Embryonic facial prominence (tissue), 1 donor: ENCODE measurements around the gene DDI2.
"Not testable (repeated sequence)": the region's sequence is repeated elsewhere in the genome, so short reads cannot be mapped to it uniquely, and the experiment has no call there.

Experiments
- DNase-seq: peaks from one replicate; pipeline ENCODE4 v3.0.0-alpha.2; 2016; ENCODE audit errors: extremely low spot score

Gene DDI2

DNA sequence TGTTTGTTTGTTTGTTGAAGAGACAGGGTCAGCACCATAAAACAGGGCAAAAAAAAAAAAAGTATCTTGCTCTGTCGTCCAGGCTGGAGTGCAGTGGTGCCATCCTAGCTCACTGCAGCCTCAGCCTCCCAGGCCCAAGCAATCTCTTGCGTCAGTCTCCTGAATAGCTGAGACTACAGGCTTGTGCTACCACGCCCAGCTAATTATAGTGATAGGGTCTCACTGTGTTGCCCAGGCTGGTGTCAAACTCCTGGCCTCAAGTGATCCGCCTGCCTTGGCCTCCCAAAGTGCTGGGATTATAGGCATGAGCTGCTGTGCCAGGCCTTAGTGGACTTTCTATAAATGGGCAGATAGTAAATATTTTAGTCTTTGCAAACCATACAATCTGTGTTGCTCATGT, 19.2 kb downstream of the DDI2 start:
- no peak for DNase-seq

DNA sequence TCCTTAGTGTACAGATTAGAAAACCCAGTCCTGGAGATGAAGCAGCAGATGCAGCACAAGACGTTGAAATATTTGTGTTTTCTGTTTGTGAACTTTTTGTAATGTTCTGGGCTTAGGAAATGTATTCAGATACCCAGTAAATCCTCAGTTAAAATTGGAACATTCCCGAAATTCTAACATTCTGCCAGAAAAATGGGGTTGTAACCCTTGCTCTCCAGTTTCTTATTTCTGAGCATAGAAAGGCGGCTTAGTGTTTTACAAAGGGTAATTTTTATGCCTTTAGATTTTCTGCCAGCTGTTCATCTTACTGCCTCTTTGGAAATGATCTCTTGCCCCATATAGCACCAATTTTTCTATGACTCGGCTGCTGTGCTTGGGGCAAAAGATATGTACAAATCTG, 20.6 kb downstream of the DDI2 start:
- no peak for DNase-seq

DNA sequence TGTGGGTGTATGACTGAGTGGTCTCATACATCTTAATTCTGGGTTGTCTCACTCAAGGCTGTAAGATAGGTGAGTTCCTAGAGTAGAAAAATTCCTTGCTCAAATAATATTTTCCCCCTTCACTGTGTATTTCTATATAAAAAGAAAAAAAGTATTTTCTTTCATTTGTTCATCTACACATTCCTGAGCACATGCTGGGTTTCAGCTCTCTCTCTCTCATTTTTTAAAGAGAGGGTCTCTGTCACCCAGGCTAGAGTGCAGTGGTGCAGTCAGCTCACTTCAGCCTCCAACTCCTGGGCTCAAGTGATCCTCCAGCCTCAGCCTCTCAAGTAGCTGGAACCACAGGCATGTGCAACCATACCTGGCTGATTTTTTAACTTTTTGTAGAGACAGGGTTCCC, 22.0 kb downstream of the DDI2 start:
- no peak for DNase-seq

DNA sequence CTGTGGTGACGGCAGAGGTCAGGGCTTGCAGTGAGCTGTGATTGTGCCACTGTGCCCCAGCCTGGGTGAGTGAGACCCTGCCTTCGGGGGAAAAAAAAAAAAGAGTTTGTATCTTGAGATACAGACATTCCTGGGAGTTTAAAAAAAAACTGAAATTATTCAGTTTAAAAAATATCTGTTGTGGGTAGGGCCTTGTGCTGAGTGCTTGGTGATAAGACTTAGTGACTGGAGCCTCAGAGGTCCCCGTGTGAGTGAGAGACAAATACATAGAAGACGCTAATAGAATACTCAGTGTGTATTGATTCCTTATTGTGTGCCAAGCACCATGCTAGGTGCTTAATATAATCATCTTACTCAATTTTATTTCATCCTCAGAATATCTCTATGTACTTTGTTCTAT, 22.7 kb downstream of the DDI2 start:
- no peak for DNase-seq

DNA sequence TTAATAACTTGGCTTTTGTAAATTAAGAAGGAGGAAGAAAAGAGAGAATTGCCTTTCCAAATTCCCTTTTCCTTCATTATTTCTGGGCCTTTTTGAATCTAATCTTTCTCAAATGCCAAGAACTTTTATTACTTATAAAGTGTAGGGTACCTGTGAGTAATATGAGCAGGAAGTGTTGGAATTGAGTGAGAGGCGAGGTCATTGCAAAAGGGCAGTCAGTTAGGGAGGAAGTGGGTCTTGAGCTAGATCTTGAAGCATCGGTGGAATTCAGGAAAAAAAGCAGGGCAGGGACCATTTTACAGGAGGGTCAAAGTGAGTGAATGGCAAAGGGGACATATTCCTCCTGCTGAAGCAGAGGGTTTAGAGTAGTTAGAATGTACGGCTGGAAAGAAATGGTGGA, 23.4 kb downstream of the DDI2 start:
- no peak for DNase-seq

DNA sequence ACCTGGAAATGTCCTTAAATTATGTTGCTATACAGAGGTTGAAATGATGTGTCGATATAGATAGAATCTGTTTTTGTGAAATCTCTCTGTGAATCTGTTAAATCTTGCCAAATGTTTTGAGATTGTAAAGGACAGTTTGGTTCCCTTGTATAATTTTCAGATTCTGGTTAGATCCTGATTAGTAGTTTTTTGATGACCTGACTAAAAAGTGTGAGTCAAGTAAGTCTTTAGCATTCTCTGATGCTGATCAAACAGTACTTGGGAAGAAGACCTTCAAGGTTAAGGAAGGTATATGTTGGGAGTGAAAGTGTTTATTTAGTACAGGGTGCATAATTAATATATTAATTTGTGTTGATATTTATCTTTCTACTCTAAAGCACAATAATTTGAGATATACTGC, 32.7 kb downstream of the DDI2 start:
- DNase-seq = no peak

DNA sequence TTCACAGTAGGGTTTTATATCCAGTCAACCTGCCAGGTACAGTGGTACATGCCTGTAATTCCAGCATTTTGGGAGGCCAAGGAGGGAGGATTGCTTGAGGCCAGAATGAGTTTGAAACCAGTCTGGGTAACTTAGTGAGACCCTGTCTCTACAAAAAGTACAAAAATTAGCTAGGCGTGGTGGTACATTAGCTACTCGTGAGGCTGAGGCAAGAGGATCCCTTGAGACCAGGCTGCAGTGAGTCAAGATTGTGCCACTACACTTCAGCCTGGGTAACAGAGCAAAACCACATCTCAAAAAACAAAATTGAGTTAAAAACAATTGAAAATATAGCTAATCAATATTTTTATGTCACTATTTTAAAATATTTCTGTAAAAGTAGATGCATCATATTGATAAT, 33.2 kb downstream of the DDI2 start:
- no peak for DNase-seq

DNA sequence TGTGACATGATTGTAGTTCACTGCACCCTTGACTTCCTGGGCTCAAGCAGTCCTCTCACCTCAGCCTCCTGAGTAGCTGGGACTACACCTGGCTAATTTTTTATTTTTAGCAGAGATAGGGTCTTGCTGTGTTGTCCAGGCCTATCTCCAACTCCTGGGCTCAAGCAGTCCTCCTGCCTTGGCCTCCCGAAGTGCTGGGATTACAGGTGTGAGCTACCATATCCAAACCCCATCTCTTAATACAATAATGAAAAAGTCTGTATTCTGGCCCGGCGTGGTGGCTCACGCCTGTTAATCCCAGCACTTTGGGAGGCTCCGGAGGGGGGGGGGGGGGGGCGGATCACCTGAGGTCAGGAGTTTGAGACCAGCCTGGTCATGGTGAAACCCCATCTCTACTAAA, 34.9 kb downstream of the DDI2 start:
- DNase-seq = not testable (repeated sequence)

DNA sequence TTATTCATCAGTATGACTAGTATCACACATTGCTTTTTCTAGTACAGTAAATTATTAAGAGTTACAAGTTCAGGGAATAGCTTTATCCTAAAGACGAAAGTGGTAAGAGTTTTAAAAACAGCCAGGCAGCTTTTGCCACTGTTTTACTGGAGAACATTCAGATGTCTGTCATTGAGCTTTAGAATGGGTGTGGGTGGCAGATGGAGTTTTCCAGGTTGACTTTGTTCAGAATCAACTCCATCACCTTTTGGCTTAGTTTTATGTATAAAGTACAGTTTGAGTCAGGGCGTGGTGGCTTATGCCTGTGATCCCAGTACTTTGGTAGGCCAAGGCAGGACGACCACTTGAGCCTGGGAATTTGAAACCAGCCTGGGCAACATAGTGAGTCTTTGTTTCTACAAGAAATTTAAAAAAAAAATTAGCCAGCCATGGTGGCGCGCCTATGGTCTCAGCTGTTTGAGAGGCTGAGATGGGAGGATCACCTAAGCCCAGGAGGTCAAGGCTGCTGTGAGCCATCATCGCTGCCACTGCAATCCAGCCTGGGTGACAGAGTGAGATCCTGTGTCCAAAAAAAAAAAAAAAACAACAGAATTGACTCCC, 36.9 kb downstream of the DDI2 start:
- DNase-seq = no peak

DNA sequence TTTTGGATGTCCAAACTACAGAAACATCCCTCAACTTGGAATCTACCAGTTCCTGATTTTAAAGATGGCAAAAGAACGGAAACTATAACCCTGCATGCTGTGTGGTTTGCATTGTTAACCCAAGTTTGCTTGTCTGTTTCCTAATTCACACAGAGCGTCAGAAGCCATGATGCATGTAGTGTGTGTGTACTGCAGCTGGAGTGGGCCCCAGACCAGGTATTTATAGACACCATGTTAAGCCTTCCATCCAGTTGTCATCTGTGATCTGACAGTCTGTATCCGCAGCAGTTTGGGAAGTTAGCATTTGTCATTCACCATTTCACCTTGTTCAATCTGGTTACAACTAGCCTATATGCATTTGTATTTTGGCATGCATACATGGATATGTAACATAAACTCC, 39.2 kb downstream of the DDI2 start:
- no peak for DNase-seq

DNA sequence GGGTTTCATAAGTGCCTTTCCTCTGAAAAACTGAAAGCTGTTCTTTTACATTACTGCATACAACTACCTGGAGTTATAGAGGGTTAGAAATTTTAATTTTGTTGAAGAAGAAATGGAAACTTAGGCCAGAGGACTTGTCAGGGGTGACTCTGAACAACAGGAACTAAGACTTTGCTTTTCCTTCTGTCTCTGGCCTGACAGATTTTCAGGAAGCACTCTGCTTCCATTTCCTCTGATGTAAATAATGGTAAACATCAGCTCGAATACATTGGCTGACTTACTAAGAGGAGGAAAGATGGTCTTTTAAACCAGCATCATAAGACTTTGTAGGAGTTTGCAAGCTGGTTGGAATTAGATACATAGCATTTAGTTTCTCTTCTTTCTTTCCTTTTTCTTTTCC, 39.8 kb downstream of the DDI2 start:
- DNase-seq = no peak

DNA sequence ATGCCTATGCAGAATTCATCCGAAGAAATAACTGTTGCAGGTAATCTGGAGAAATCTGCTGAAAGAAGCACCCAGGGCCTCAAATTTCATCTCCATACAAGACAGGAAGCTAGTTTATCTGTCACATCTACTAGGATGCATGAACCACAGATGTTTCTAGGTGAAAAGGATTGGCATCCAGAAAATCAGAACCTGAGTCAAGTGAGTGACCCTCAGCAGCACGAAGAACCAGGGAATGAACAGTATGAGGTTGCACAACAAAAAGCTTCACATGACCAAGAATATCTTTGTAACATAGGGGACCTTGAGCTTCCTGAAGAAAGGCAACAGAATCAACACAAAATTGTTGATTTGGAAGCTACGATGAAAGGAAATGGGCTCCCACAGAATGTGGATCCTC, 42.9 kb downstream of the DDI2 start:
- no peak for DNase-seq

DNA sequence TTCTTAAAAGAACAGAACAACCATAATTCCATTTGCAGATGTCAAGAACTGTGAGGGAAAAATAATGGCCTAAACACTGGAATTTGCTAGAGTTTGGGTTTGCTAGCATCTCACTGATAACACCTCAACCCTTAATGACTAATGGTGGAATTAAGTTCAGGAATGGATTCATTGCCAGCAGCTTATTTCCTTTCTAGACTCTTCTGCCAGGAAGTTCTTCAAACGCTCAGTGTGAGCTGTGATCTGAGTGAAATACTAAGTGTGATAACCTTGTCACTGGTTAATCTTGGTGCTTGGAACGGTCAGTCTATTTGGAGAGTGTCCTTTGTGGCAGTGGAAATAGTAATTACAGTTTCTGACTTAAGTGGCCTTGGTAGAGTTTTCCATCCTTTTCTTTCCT, 45.2 kb downstream of the DDI2 start:
- DNase-seq = no peak

DNA sequence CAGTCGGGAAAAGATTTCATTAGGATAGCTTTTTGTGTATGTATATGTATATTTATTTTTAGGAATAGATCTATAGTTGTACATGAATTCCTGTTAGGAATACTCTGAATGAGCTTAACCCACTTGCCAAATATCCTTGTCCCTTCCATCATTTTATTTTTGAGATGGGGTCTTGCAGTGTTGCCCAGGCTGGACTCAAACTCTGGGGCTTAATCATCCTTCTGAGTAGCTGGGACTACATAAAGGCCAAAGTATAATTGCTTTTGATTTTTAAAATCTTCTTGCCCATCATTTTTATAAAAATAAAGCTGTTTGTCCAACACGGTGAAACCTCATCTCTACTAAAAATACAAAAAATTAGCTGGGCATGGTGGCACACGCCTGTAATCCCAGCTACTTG, 46.7 kb downstream of the DDI2 start:
- no peak for DNase-seq

DNA sequence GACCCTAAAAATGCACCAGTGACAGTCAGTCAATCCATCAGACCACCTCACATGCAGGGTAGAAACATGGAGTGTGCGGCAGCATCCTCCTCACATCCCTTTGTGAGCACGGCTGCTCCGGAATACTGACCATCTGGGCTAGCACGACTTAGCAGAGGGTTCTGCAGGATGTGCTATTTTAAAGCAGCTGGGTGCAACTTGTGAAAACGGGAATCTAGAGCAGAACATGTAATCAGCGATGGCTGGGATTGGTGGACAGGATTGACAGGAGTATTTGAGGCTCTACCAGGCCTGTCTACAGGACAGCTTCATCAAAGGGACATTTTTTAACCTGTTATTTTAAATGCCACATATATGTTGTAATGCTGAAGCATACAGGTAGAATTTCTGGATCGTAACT, 50.1 kb downstream of the DDI2 start:
- DNase-seq = no peak

DNA sequence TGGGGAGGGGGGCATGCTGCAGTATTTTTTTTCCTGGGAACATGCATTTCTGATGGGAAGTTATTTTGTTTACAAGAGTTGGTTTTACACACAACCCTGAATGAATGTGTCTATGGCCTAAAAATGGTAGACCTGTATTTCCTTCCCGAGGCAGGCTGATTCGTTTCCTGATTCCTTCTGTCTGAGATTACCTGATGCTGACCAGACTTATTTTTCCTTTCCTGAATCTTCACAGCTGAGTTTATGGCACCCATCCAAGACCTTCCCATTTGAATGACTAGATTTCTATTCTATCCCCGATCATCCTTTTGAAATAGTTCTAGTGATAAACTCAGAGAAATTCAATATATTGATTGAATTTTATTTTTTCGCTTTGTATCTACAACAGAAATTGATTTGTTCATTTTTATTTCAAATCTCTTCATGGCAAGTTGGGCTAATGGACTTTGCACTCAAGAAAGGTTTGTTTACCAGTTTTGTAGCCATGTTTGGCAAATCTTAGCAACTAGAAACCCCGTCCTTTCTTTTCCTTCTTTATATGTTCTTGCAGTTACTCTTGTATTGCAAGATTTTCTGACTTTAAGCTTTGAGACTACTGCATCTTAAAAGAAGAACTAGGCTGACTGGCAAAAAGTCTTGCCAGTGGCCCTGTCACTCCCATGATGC, 51.0 kb downstream of the DDI2 start:
- no peak for DNase-seq

DNA sequence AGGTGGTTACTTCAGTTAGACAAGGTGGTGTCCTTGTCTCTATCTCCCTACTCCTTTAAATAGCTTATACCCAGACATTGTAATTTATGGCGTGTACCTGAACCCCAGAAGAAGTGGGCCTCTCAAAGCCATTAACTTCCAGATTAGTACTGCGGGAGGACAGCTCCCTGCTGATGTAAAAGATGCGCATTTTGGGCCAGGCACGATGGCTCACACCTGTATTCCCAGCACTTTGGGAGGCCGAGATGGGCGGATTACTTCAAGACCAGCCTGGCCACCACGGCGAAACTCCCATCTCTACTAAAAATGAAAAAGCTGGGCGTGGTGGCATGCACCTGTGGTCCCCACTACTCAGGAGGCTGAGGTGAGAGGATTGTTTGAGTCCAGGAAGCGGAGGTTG, 51.8 kb downstream of the DDI2 start:
- DNase-seq = no peak

DNA sequence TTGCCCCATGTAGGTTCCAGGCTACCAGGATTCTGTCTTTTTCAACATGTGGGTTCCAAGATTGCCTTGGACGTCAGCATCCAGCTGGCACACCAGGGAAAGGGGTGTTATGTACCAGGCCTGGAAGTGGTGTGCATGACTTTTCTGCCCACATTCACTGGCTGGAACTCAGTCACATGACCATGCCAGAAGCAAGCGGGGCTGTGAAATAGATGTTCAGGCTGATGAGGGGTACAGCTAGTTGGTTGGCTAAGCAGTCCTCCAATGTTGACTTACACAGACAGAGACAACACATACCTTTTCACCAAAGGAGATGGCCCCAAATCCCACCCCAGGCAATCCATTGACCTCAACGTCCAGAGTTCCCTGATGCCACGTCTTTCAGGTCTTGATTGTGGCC, 52.6 kb downstream of the DDI2 start:
- no peak for DNase-seq

DNA sequence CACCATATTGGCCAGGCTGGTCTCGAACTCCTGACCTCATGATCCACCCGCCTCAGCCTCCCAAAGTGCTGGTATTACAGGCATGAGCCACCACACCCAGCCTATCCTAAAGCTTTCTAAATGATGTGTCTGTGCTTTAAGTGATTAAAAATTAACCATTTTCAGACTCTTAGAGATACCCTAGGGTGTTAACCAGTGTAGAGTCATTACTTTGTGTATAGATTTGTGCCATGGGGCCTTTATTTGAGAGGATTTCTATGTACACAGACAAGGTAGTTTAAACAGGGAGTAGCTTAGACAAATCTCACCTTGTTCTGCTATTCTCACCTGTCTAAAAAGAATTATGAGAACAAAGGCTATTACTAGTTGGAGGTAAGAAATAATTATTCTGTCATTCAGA, 54.2 kb downstream of the DDI2 start:
- DNase-seq = no peak

DNA sequence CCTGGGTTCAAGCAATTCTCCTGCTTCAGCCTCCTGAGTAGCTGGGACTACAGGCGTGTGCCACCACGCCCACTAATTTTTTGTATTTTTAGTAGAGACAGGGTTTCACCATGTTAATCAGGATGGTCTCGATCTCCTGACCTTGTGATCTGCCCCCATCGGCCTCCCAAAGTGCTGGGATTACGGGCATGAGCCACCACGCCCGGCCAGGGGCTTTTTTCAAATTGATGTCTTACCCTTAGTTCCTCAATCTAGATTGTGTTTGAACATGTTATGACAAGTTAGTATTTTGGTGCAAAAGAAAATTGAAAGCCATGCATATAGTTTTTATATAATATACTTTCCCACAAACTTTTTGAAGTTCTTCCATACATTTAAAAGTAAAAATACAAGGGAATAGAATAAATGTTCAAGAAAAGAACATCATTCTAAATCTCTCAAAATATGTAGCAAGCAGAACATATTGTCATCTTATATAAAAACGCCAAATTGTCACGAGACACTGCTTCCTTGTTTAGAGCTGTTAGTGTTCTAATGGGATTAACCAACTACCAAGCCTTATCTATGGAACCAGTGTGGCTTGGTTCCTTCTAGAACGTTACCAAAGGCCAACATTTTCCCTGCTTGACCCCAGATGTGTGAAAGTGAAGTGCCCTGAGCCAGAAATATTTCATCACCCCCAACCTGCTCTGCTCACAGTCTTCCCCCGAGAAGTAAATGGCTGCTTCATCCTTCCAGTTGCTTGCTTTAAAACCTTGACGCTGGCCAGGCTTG, 57.3 kb downstream of the DDI2 start:
- DNase-seq = no peak

DNA sequence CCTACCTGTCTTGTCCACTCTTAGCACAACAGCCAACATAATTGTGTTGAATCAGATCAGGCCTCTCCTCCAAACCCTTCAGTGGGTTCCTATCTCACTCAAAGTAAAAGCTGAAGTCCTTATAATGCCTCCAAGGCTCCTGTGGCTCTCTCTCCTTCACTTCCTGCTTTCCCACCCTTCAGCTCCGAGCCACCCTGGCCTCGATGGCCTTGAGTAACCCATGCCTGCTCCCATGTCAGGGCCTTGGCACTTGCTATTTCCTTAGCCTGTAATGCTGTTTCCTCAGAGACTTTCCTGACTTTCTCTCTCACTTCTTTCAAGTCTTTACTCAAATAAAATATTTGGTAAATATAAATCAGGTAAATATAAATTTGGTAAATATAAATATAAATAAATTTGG, 58.8 kb downstream of the DDI2 start:
- DNase-seq = no peak

DNA sequence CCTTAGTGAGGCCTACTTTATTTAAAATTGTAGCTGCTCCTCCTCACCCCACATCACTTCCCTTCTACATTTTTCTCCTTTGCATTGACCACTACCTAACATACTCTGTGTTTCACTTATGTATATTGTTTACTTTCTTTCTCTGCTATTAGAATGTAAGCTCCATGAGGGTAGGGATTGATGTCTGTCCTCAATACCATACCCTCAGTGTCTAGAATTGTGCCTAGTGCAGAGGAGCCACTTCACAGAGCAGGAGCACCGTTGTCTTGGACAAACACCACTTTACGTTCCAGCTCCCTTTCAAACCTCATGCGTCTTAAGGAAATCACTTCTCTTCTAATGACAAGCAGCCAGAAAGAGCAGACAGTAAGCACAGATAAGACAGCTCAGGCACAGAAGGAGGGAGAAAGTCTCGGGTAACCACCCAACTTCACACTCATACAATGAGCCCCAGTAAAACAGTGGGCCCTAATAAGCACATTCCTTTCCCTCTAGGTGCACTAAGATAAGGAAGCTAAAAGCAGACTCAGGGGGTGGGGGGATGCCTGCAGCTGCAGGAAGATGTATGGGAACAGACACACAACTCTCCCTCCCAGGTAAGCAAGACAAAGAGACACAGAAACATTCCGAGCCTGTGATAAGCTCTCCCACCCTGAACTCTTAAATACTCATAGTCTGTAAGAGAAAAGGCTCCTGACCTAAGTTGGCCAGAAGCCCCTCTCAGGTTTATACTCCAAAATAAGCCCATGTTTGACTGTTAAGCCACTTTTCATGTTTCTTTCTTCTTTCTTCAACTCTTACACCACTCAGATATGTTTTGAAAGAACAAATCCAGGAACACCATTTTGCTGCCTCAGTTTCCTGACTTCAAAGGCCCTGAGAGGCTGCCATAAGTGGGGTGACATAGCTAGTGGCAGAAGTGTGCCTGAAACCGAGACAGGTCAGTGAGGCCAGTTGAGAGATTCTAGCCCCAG, 59.7 kb downstream of the DDI2 start:
- no peak for DNase-seq
